GM21447 (cell line): ENCODE measurements around the gene TDG.

Experiments used
- ATAC-seq: cut with Tn5 transposase; IDR thresholded peaks from one replicate; pipeline ENCODE4 v1.9.1; 2021; ENCODE audit not compliant: unreplicated experiment

Gene TDG

GRCh38 chr12:103958621-103959020 is 7.1 kb upstream of the TDG start:
- ATAC-seq: no peak

GRCh38 chr12:103960616-103961227 is 5.0 kb upstream of the TDG start:
- ATAC-seq: no peak

GRCh38 chr12:103962493-103962892 is 3.2 kb upstream of the TDG start:
- ATAC-seq: no peak

- ATAC-seq: no peak
Measured at GRCh38 chr12:103964805-103965204, 867 bp upstream of the TDG start.

- ATAC-seq: no peak
Measured at GRCh38 chr12:103965255-103965589, 450 bp upstream of the TDG start.

GRCh38 chr12:103966736-103967135 is 1.1 kb downstream of the TDG start:
- ATAC-seq: no peak

- ATAC-seq: no peak
Measured at GRCh38 chr12:103969391-103969790, 3.7 kb downstream of the TDG start.

- ATAC-seq: no peak
Measured at GRCh38 chr12:103973909-103974308, 8.2 kb downstream of the TDG start.

- no peak for ATAC-seq
Measured at GRCh38 chr12:103975368-103975767, 9.7 kb downstream of the TDG start.

- ATAC-seq: no peak
Measured at GRCh38 chr12:103978384-103978982, 12.8 kb downstream of the TDG start.

GRCh38 chr12:103986829-103987228 is 21.2 kb downstream of the TDG start:
- ATAC-seq: no peak

- ATAC-seq: no peak
Measured at GRCh38 chr12:103994235-103994634, 28.6 kb downstream of the TDG start.

- ATAC-seq: no peak
Measured at GRCh38 chr12:103996595-103996994, 30.9 kb downstream of the TDG start.

- ATAC-seq: no peak
Measured at GRCh38 chr12:103997286-103997900, 31.7 kb downstream of the TDG start.

GRCh38 chr12:103998976-103999375 is 33.3 kb downstream of the TDG start:
- no peak for ATAC-seq

- no peak for ATAC-seq
Measured at GRCh38 chr12:104000807-104001434, 35.2 kb downstream of the TDG start.

GRCh38 chr12:104002686-104003085 is 37.0 kb downstream of the TDG start:
- no peak for ATAC-seq

GRCh38 chr12:104003596-104003995 is 37.9 kb downstream of the TDG start:
- no peak for ATAC-seq

GRCh38 chr12:104006929-104007328 is 41.3 kb downstream of the TDG start:
- no peak for ATAC-seq

- no peak for ATAC-seq
Measured at GRCh38 chr12:104010121-104010520, 44.4 kb downstream of the TDG start.

- ATAC-seq: no peak
Measured at GRCh38 chr12:104010606-104011169, 45.0 kb downstream of the TDG start.

GRCh38 chr12:104011253-104011652 is 45.6 kb downstream of the TDG start:
- no peak for ATAC-seq
